Neural cell (in vitro differentiated cells): Measurements from ENCODE around the gene PFKFB4. TPM values are rescaled to one million over a fixed set of nuclear protein-coding genes. Genes with fewer than 3 reads are reported as not detected.

Source experiments
- H2AFZ ChIP-seq: fragments of 200-600, 300-800 bp; sonication (generic), shearing (Covaris generic); 2 replicates; pipeline ENCODE4 v1.6.0; 2014; ENCODE audit warnings: low read depth, mild to moderate bottlenecking, antibody characterized with exemption, low read length, moderate library complexity
- H3F3A ChIP-seq: fragments of 200-600 bp; shearing (Covaris generic); 2 replicates; pipeline ENCODE4 v1.6.1; 2016; ENCODE audit warnings: mild to moderate bottlenecking, moderate library complexity, mixed read lengths, antibody characterized with exemption, low read length; ENCODE audit not compliant: insufficient read depth, poor library complexity, severe bottlenecking
- H3K27ac ChIP-seq: fragments of 200-600, 300-800 bp; sonication (generic), shearing (Covaris generic); 2 replicates; pipeline ENCODE4 v1.5.1; 2014; ENCODE audit warnings: mild to moderate bottlenecking, low read length, moderate library complexity
- H3K27me3 ChIP-seq: fragments of 300-800, 200-600 bp; sonication (generic), shearing (Covaris generic); 2 replicates; pipeline ENCODE4 v1.6.0; 2014; ENCODE audit warnings: mild to moderate bottlenecking, low read depth, low read length, moderate library complexity; ENCODE audit not compliant: insufficient read depth
- H3K36me3 ChIP-seq: fragments of 300-800, 200-600 bp; sonication (generic), shearing (Covaris generic); 2 replicates; pipeline ENCODE4 v1.5.1; 2014; ENCODE audit warnings: mild to moderate bottlenecking, antibody characterized with exemption, low read length, moderate library complexity; ENCODE audit not compliant: insufficient read depth
- H3K4me2 ChIP-seq: fragments of 300-800, 200-600 bp; sonication (generic), shearing (Covaris generic); 2 replicates; pipeline ENCODE4 v1.6.0; 2014; ENCODE audit warnings: mild to moderate bottlenecking, low read length
- H3K4me3 ChIP-seq: fragments of 300-800, 200-600 bp; sonication (generic), shearing (Covaris generic); 2 replicates; pipeline ENCODE4 v1.5.1; 2014; ENCODE audit warnings: mild to moderate bottlenecking, low read length, moderate library complexity
- H3K79me2 ChIP-seq: fragments of 200-600 bp; shearing (Covaris generic); replicated peaks from 2 replicates; pipeline ENCODE4 v1.6.0; 2014; ENCODE audit warnings: mild to moderate bottlenecking, low read length, moderate library complexity; ENCODE audit not compliant: insufficient read depth
- H3K9ac ChIP-seq: fragments of 300-800, 200-600 bp; sonication (generic), shearing (Covaris generic); 2 replicates; pipeline ENCODE4 v1.6.1; 2016; ENCODE audit warnings: mild to moderate bottlenecking, low read length, mixed read lengths
- H3K9me2 ChIP-seq: fragments of 200-600 bp; shearing (Covaris generic); 2 replicates; pipeline ENCODE4 v1.6.1; 2016; ENCODE audit warnings: mild to moderate bottlenecking, low read length, mixed read lengths; ENCODE audit not compliant: insufficient read depth
- H3K9me3 ChIP-seq: fragments of 200-600, 300-800 bp; sonication (generic), shearing (Covaris generic); 2 replicates; pipeline ENCODE4 v1.6.1; 2016; ENCODE audit warnings: mild to moderate bottlenecking, mixed run types, low read length, moderate library complexity, mixed read lengths
- H4K20me1 ChIP-seq: fragments of 200-600 bp; shearing (Covaris generic); 2 replicates; pipeline ENCODE4 v1.6.1; 2016; ENCODE audit warnings: mild to moderate bottlenecking, mixed run types; ENCODE audit not compliant: insufficient read depth
- EP300 ChIP-seq: fragments of 450-650 bp; conservative IDR thresholded peaks from 2 replicates; pipeline ENCODE4 v1.6.1; 2014; ENCODE audit warnings: antibody characterized with exemption, mild to moderate bottlenecking, moderate library complexity; ENCODE audit not compliant: poor library complexity, severe bottlenecking
- EZH2 ChIP-seq: fragments of 200-600, 300-800 bp; shearing (Covaris generic), sonication (generic); IDR thresholded peaks from 2 replicates; pipeline ENCODE4 v1.6.1; 2014; ENCODE audit warnings: antibody characterized with exemption, low read length, borderline replicate concordance, mild to moderate bottlenecking; ENCODE audit not compliant: insufficient read depth, poor library complexity, severe bottlenecking
- MXI1 ChIP-seq: fragments of 450-650 bp; conservative IDR thresholded peaks from 2 replicates; pipeline ENCODE4 v1.6.1; 2014; ENCODE audit warnings: antibody characterized with exemption, mild to moderate bottlenecking; ENCODE audit not compliant: poor library complexity, severe bottlenecking
- POLR2AphosphoS5 ChIP-seq: IDR thresholded peaks from 2 replicates; pipeline ENCODE4 v1.6.1; 2012
- RAD21 ChIP-seq: fragments of 450-650 bp; conservative IDR thresholded peaks from 2 replicates; pipeline ENCODE4 v1.6.1; 2014; ENCODE audit warnings: antibody characterized with exemption, mild to moderate bottlenecking, moderate library complexity
- SMC3 ChIP-seq: fragments of 450-650 bp; conservative IDR thresholded peaks from 2 replicates; pipeline ENCODE4 v1.6.1; 2014; ENCODE audit warnings: antibody characterized with exemption, mild to moderate bottlenecking, moderate library complexity; ENCODE audit not compliant: poor library complexity
- TAF1 ChIP-seq: IDR thresholded peaks from 2 replicates; pipeline ENCODE4 v1.6.1; 2012; ENCODE audit warnings: low read depth
- polyA plus RNA-seq: library from polyadenylated mRNA; depleted of rRNA; stranded (reverse); fragments of >200 nt; gene quantifications from 2 replicates; pipeline ENCODE4 v1.2.3, GENCODE V29; 2014
- TF ChIP-seq, protein P1 (sequence below): fragments of 450-650 bp; IDR thresholded peaks from 2 replicates; pipeline ENCODE4 v1.5.1; 2014; ENCODE audit warnings: antibody characterized with exemption, mild to moderate bottlenecking, moderate library complexity; ENCODE audit not compliant: poor library complexity, severe bottlenecking
- TF ChIP-seq, protein P2 (sequence below): IDR thresholded peaks from 2 replicates; pipeline ENCODE4 v1.6.1; 2012; ENCODE audit warnings: borderline replicate concordance

PFKFB4 gene
- polyA plus RNA-seq, 1 donor from 2014 or later, result 29.4 TPM

DNA sequence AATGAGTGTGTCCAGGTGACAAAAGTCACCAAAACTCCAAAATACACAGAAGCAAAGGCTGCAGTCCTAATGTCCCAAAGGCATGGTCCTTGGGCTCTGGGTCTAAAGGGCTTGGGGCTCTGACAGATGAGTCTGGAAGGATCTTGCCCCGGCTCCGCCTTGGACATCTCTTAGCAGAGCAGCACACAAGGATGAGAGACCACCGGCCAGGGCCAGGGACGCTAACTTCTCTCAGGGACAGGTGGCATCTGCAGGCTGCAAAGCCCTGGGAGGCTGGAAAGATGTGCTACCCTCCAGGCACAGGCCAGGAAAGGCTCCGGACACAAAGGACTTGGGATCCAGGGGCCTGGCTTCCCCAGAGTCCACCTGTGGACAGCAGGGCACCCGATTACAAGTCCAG, 38.5 kb downstream of the PFKFB4 start:
- Histone ChIP-seq H3K9me2 (no peaks in the 10 kb centered on the region), H2AFZ (no peak overlapping the region), H3K9ac (no peak overlapping the region), H3K79me2 (no peaks in the 10 kb centered on the region), H3K27ac (no peak overlapping the region), H4K20me1 (no peaks in the 10 kb centered on the region), H3K4me2 (no peak overlapping the region), H3K4me3 (no peak overlapping the region), H3K27me3 (no peaks in the 10 kb centered on the region), H3K9me3 (no peaks in the 10 kb centered on the region), H3F3A (no peaks in the 10 kb centered on the region), H3K36me3 (no peaks in the 10 kb centered on the region)
- no peak for TF ChIP-seq TAF1
- TF ChIP-seq SMC3, result no peak
- no peak for TF ChIP-seq EZH2
- no peak for TF ChIP-seq RAD21
- TF ChIP-seq, protein P1, sequence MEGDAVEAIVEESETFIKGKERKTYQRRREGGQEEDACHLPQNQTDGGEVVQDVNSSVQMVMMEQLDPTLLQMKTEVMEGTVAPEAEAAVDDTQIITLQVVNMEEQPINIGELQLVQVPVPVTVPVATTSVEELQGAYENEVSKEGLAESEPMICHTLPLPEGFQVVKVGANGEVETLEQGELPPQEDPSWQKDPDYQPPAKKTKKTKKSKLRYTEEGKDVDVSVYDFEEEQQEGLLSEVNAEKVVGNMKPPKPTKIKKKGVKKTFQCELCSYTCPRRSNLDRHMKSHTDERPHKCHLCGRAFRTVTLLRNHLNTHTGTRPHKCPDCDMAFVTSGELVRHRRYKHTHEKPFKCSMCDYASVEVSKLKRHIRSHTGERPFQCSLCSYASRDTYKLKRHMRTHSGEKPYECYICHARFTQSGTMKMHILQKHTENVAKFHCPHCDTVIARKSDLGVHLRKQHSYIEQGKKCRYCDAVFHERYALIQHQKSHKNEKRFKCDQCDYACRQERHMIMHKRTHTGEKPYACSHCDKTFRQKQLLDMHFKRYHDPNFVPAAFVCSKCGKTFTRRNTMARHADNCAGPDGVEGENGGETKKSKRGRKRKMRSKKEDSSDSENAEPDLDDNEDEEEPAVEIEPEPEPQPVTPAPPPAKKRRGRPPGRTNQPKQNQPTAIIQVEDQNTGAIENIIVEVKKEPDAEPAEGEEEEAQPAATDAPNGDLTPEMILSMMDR, result no peak
- no peak for TF ChIP-seq MXI1
- TF ChIP-seq EP300, result no peak
- TF ChIP-seq, protein P2, sequence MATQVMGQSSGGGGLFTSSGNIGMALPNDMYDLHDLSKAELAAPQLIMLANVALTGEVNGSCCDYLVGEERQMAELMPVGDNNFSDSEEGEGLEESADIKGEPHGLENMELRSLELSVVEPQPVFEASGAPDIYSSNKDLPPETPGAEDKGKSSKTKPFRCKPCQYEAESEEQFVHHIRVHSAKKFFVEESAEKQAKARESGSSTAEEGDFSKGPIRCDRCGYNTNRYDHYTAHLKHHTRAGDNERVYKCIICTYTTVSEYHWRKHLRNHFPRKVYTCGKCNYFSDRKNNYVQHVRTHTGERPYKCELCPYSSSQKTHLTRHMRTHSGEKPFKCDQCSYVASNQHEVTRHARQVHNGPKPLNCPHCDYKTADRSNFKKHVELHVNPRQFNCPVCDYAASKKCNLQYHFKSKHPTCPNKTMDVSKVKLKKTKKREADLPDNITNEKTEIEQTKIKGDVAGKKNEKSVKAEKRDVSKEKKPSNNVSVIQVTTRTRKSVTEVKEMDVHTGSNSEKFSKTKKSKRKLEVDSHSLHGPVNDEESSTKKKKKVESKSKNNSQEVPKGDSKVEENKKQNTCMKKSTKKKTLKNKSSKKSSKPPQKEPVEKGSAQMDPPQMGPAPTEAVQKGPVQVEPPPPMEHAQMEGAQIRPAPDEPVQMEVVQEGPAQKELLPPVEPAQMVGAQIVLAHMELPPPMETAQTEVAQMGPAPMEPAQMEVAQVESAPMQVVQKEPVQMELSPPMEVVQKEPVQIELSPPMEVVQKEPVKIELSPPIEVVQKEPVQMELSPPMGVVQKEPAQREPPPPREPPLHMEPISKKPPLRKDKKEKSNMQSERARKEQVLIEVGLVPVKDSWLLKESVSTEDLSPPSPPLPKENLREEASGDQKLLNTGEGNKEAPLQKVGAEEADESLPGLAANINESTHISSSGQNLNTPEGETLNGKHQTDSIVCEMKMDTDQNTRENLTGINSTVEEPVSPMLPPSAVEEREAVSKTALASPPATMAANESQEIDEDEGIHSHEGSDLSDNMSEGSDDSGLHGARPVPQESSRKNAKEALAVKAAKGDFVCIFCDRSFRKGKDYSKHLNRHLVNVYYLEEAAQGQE, result no peak
- no peak for TF ChIP-seq POLR2AphosphoS5

DNA sequence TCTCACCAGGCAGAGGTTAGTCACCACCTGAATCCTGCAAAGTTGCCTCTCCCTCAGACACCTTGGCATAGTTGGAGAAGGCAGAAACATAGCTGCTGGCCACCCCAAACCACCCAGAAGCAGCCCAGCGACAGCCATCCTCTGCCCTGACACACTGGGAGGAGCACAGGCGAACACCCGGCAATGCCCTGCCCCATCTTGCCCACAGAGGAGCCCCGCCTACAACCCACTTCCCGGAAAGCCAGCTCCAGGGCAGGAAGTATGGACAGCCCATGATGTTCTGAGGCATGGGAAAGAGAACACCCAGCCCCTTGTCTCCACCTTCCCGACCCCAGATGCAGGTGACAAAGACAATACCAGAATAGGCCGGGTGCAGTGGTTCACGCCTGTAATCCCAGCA, 40.0 kb downstream of the PFKFB4 start:
- Histone ChIP-seq H3K9me2 (no peaks in the 10 kb centered on the region), H3K9me3 (no peaks in the 10 kb centered on the region), H3K36me3 (no peaks in the 10 kb centered on the region), H2AFZ (no peak overlapping the region), H3F3A (no peaks in the 10 kb centered on the region), H3K27ac (no peak overlapping the region), H3K27me3 (no peaks in the 10 kb centered on the region), H3K9ac (no peak overlapping the region), H3K4me2 (no peak overlapping the region), H4K20me1 (no peaks in the 10 kb centered on the region), H3K79me2 (no peaks in the 10 kb centered on the region), H3K4me3 (no peak overlapping the region)
- no peak for TF ChIP-seq EZH2
- TF ChIP-seq SMC3, result no peak
- TF ChIP-seq, protein P2, result no peak
- TF ChIP-seq MXI1, result no peak
- no peak for TF ChIP-seq POLR2AphosphoS5
- no peak for TF ChIP-seq TAF1
- TF ChIP-seq, protein P1, result no peak
- no peak for TF ChIP-seq EP300
- TF ChIP-seq RAD21, result no peak
